Keratinocyte (primary cell): Measurements from ENCODE around the gene UBE2E3. TPM values are rescaled to one million over a fixed set of nuclear protein-coding genes. Genes with fewer than 3 reads are reported as not detected.

Experiments
- DNase-seq: peaks from one replicate; pipeline ENCODE4 v3.0.0-alpha.2; 2011; ENCODE audit warnings: low read depth, missing footprints, low spot score
- FAIRE-seq: peaks from 2 replicates; lab custom pipeline; 2011; peaks lifted over from hg19 to GRCh38; lab: Jason Lieb, UNC
- H2AFZ ChIP-seq: 2 replicates; pipeline ENCODE4 v1.6.0; 2012; ENCODE audit warnings: low read length, control low read depth, inconsistent platforms; ENCODE audit not compliant: control insufficient read depth
- H3K27ac ChIP-seq: 2 replicates; pipeline ENCODE4 v1.5.1; 2011; ENCODE audit warnings: low read length; ENCODE audit not compliant: control insufficient read depth, insufficient read depth
- H3K27me3 ChIP-seq: 3 replicates; pipeline ENCODE4 v1.6.0; 2011; ENCODE audit warnings: low read length; ENCODE audit not compliant: control insufficient read depth, insufficient read depth; ENCODE audit errors: extremely low read depth
- H3K36me3 ChIP-seq, 2 experiments: 2 replicates in 1 of 2; 3 replicates in 1 of 2; pipeline ENCODE4 v1.5.1; 2011; ENCODE audit warnings: low read length in 2 of 2, mild to moderate bottlenecking in 1 of 2; ENCODE audit not compliant: control insufficient read depth in 2 of 2, insufficient read depth in 2 of 2; ENCODE audit errors: extremely low read depth in 1 of 2
- H3K4me1 ChIP-seq: 3 replicates; pipeline ENCODE4 v1.5.1; 2011; ENCODE audit warnings: low read length; ENCODE audit not compliant: control insufficient read depth, insufficient read depth; ENCODE audit errors: extremely low read depth
- H3K4me2 ChIP-seq: 3 replicates; pipeline ENCODE4 v1.6.0; 2011; ENCODE audit warnings: low read depth, low read length; ENCODE audit not compliant: control insufficient read depth, insufficient read depth; ENCODE audit errors: extremely low read depth
- H3K4me3 ChIP-seq, 3 experiments: fragments of 200-600 bp in 1 of 3; sonication (generic) in 1 of 3; 2 replicates in 2 of 3; 3 replicates in 1 of 3; pipeline ENCODE4 v1.5.1; 2011 to 2016; ENCODE audit warnings: low read length in 3 of 3, mild to moderate bottlenecking in 3 of 3, control low read depth in 2 of 3, inconsistent platforms in 1 of 3, low read depth in 1 of 3, mixed read lengths in 1 of 3, mixed run types in 1 of 3, moderate library complexity in 1 of 3; ENCODE audit not compliant: control insufficient read depth in 2 of 3, insufficient read depth in 2 of 3; ENCODE audit errors: extremely low read depth in 1 of 3
- H3K79me2 ChIP-seq: 2 replicates; pipeline ENCODE4 v1.6.0; 2012; ENCODE audit warnings: low read length; ENCODE audit not compliant: control insufficient read depth, insufficient read depth
- H3K9ac ChIP-seq: 3 replicates; pipeline ENCODE4 v1.6.0; 2011; ENCODE audit warnings: low read length; ENCODE audit not compliant: control insufficient read depth, insufficient read depth; ENCODE audit errors: extremely low read depth
- H3K9me1 ChIP-seq: 3 replicates; pipeline ENCODE4 v1.6.0; 2011; ENCODE audit warnings: low read length; ENCODE audit not compliant: control insufficient read depth, insufficient read depth; ENCODE audit errors: extremely low read depth
- H3K9me3 ChIP-seq: 2 replicates; pipeline ENCODE4 v1.5.1; 2012; ENCODE audit warnings: low read depth, low read length; ENCODE audit not compliant: control insufficient read depth
- H4K20me1 ChIP-seq: 3 replicates; pipeline ENCODE4 v1.6.0; 2011; ENCODE audit warnings: low read length; ENCODE audit not compliant: control insufficient read depth, insufficient read depth; ENCODE audit errors: extremely low read depth
- EZH2 ChIP-seq: IDR thresholded peaks from one replicate; pipeline ENCODE4 v1.6.1; 2012; ENCODE audit warnings: inconsistent platforms, mild to moderate bottlenecking, low read length, moderate library complexity
- dilution Hi-C: fragments of 300-500 bp; cut with MboI; formaldehyde crosslinking; loops from one replicate; pipeline ENCODE4 v1.7.0; 2020; ENCODE audit warnings: low sequenced_read_pairs; ENCODE audit not compliant: extremely low pct_ligation_motif_present
- polyA plus RNA-seq, 5 experiments: library from polyadenylated mRNA; depleted of rRNA in 3 of 5; stranded (reverse) in 3 of 5; stranded (forward) in 1 of 5; unstranded in 1 of 5; fragments of >200 nt; gene quantifications; 1 replicate in 1 of 5; 2 replicates in 3 of 5; 3 replicates in 1 of 5; pipeline versions ENCODE4 v1.2.1 to v1.2.3, GENCODE V29; 2011 to 2012; ENCODE audit warnings: missing spikeins in 2 of 5, low read depth in 1 of 5, low replicate concordance in 1 of 5
- TF ChIP-seq, protein P1 (sequence below), 3 experiments: IDR thresholded peaks in 1 of 3; conservative IDR thresholded peaks in 1 of 3; optimal IDR thresholded peaks in 1 of 3; 2 replicates in 2 of 3; 3 replicates in 1 of 3; pipeline versions ENCODE3 to v1.5.1; 2011; ENCODE audit warnings: low read length in 3 of 3, mild to moderate bottlenecking in 3 of 3, moderate library complexity in 2 of 3, control low read depth in 1 of 3, inconsistent platforms in 1 of 3; ENCODE audit not compliant: insufficient read depth in 2 of 3; ENCODE audit errors: extremely low read depth in 1 of 3

UBE2E3 gene
- polyA plus RNA-seq, 1 donor (not counting 4 experiments of a cell fraction or from before 2014, with no cell fraction given), result 91.1 TPM

DNA sequence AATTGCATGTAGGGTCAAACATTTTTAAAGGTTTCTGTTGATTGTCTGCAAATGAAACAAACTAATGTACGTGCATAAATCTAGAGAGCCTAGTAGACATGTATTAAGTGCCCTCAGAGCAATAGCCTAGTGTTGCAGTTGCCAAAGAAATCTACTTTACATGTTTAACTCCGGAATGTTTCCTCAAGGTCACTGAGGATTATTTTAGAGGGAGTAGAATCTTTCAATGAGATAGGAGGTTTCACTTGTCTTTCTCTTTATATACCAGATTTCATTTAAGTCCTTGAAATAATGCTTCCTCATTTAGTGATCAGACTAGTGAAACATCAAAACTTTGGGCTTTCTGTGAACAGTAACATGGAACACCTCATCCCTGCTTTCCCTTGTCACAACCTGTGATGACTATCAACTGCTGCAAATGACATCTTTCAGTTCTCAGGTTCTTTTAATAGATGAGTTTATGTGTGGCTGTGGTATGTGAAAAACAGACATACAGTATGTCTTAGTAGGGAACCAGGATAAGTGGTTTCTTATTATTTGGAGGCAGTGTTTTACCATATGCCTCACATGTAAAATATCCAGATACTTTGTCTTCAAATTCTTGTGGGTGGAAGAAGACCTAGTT lies 5.5 kb downstream of the UBE2E3 start:
- Histone ChIP-seq H2AFZ (no peak overlapping the region), H3K4me3 (no peak overlapping the region), H3K4me2 (no peak overlapping the region), H3K9me1 (no peaks in the 10 kb centered on the region), H3K4me1 (peaks cover 13% of the 10 kb centered on the region), H3K27me3 (no peaks in the 10 kb centered on the region), H3K9me3 (no peaks in the 10 kb centered on the region), H4K20me1 (no peaks in the 10 kb centered on the region), H3K9ac (no peak overlapping the region), H3K27ac (no peak overlapping the region), H3K36me3 (peaks cover 3 to 4% of the 10 kb centered on the region in 2 experiments), H3K79me2 (peaks cover 64% of the 10 kb centered on the region)
- dilution Hi-C loops, result no loop called here
- no peak for TF ChIP-seq EZH2
- TF ChIP-seq, protein P1, sequence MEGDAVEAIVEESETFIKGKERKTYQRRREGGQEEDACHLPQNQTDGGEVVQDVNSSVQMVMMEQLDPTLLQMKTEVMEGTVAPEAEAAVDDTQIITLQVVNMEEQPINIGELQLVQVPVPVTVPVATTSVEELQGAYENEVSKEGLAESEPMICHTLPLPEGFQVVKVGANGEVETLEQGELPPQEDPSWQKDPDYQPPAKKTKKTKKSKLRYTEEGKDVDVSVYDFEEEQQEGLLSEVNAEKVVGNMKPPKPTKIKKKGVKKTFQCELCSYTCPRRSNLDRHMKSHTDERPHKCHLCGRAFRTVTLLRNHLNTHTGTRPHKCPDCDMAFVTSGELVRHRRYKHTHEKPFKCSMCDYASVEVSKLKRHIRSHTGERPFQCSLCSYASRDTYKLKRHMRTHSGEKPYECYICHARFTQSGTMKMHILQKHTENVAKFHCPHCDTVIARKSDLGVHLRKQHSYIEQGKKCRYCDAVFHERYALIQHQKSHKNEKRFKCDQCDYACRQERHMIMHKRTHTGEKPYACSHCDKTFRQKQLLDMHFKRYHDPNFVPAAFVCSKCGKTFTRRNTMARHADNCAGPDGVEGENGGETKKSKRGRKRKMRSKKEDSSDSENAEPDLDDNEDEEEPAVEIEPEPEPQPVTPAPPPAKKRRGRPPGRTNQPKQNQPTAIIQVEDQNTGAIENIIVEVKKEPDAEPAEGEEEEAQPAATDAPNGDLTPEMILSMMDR (optimal IDR thresholded peaks at IDR 0.05 in 1 of 3, IDR thresholded peaks at IDR 0.05 in 1 of 3, conservative IDR thresholded peaks at IDR 0.05 in 1 of 3; ENCODE audit: extremely low read depth in 1 of 3, insufficient read depth in 2 of 3, low read length in 3 of 3), result no peak
- FAIRE-seq (no peak), DNase-seq (no peak)

DNA sequence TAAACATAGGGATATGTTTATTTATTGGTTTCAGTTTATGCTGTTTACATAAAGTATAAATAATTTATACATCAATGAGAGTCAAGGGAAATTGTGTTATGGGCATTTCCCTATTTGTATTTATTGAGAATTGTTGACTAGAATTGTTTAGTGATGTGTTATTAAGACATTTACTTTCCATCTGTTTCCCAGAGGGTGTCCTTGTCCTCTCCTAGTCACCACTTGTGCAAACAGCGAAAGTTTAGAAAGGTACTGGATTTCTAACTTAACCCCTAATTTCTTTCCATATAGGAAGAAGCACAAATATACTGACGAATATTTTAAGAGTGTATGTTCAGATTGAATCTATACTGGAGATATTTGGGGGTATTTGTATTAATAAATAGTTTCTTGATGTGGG lies 6.7 kb downstream of the UBE2E3 start:
- Histone ChIP-seq H3K9me3 (no peaks in the 10 kb centered on the region), H3K27me3 (no peaks in the 10 kb centered on the region), H3K27ac (no peak overlapping the region), H3K4me3 (no peak overlapping the region), H3K79me2 (peaks cover 68% of the 10 kb centered on the region), H4K20me1 (no peaks in the 10 kb centered on the region), H3K4me2 (no peak overlapping the region), H3K9me1 (no peaks in the 10 kb centered on the region), H2AFZ (no peak overlapping the region), H3K36me3 (peaks cover 4 to 7% of the 10 kb centered on the region in 2 experiments), H3K9ac (no peak overlapping the region), H3K4me1 (peaks cover 11% of the 10 kb centered on the region)
- dilution Hi-C loops, result no loop called here
- TF ChIP-seq, protein P1 (optimal IDR thresholded peaks at IDR 0.05 in 1 of 3, IDR thresholded peaks at IDR 0.05 in 1 of 3, conservative IDR thresholded peaks at IDR 0.05 in 1 of 3; ENCODE audit: extremely low read depth in 1 of 3, insufficient read depth in 2 of 3, low read length in 3 of 3), result no peak
- TF ChIP-seq EZH2, result no peak
- no peak for DNase-seq
- FAIRE-seq, result no peak
